Choroid plexus epithelial cell (primary cell): ENCODE data around the gene SGCB.
A peak's percentile ranks its signal among the peaks of the same experiment; 100 is the strongest.

Experiments
- DNase-seq: peaks from one replicate; pipeline ENCODE4 v3.0.0-alpha.2; 2010; ENCODE audit warnings: low read depth
- H3K4me3 ChIP-seq: 2 replicates; pipeline ENCODE4 v1.5.1; 2011; ENCODE audit warnings: low read depth, mild to moderate bottlenecking, control low read depth, low read length, moderate library complexity
- CTCF ChIP-seq: conservative IDR thresholded peaks from 2 replicates; pipeline ENCODE4 v1.5.1; 2011; ENCODE audit warnings: low read depth, mild to moderate bottlenecking, control low read depth, inconsistent platforms, low read length, moderate library complexity

The SGCB gene

GRCh38 chr4:52059372-52059771 is 21.3 kb upstream of the SGCB start:
- TF ChIP-seq CTCF = no peak
- H3K4me3 ChIP-seq = no peak overlapping the region
- DNase-seq = peak; percentile 67

DNA sequence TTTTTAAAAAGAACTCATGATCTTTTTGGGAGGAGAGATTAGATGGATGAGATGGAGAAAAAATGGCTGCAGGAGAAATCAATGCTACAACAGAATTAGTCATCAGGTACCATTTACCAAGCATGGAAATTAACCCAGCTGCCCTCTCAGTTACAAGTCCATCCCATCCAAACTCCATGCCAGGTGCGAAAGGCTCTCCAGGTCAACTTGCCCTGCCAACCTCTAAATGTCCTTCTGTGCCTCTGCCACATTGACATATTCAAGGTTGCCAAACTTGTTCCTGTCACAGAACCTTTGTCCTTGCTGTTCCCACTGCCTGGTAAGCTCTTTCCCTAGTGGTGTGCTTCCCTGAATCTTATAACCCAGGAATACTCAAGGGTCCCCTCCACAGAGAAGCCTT is 20.2 kb upstream of the SGCB start:
- no peak for TF ChIP-seq CTCF
- no peak for DNase-seq
- no peak overlapping the region for H3K4me3 ChIP-seq

DNA sequence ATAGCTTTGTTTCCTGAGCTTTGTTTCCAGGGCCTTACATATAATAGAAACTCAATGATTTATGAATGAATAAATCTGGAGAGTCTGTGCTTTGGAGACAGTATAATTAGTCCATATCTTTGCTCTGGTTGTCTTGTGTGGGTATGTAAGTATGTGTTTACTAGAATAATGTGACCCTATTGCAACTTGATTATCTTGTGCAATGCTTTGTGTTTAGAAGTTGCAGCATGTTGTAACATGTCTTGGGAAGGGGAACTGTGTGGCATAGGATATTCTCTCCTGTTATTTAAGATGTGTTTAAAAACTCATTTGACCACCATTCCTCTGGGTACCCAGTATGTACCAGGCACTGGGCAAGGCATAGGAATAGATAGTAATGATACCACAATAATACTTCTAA is 19.1 kb upstream of the SGCB start:
- no peak for TF ChIP-seq CTCF
- peak; percentile 10 for DNase-seq
- no peak overlapping the region for H3K4me3 ChIP-seq

- no peak for DNase-seq
- no peak overlapping the region for H3K4me3 ChIP-seq
- no peak for TF ChIP-seq CTCF
Measured at GRCh38 chr4:52054254-52054653, 16.2 kb upstream of the SGCB start.

DNA sequence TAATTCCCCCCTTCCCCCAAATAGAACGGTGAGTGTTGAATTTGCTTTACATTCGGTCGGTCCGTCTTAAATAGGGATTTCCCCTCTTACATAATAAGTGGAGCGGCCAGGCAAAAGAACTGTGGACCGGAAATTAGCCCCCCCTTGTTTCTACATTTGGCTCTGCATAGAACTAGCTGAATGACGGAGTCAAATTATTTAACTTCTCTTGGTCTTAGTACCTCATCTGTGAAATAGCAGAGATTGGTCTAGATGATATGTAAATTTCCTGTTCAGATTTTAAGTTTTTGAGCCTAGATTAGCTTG is 14.3 kb upstream of the SGCB start:
- DNase-seq = peak; percentile 48
- H3K4me3 ChIP-seq = peak overlapping the region; percentile 72
- TF ChIP-seq CTCF = no peak

- H3K4me3 ChIP-seq = peak overlapping the region; percentile 72
- peak; percentile 11 for TF ChIP-seq CTCF
- DNase-seq = peak; percentile 94
Measured at GRCh38 chr4:52051615-52052474, 13.7 kb upstream of the SGCB start.

DNA sequence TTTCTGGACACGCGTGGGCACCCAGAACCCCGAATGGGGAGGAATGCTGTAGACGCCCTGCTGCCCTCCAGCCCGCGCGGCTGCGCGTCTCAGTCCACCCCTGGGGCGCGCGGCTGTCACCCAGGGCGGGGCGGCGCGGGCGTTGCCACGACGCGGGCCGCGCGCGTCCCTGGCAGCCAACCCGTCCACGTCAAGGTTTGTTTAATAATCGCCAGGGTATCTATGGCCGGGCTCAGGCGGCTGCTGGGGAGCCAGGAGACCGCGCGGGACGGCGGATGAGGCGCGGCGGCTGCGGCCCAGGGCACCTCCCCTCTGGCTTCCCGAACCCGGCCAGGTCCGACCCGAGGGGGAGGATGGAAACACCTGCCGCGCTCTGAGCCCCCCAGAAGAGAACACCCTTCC is 13.1 kb upstream of the SGCB start, which contains the start of gene SPATA18:
TSS of gene SPATA18 (plus strand) at position 92 of the 402 bp plus-strand sequence. CDS start 401 bp downstream, outside the sequence.
- DNase-seq = peak; percentile 12
- TF ChIP-seq CTCF = no peak
- peak within 1 kb of the TSS; percentile 72 for H3K4me3 ChIP-seq
